Type B pancreatic cell (in vitro differentiated cells): ENCODE data around the gene OR1D2. TPM values are rescaled to one million over a fixed set of nuclear protein-coding genes. Genes with fewer than 3 reads are reported as not detected.

ENCODE experiments used
- DNase-seq: peaks from one replicate; pipeline ENCODE4 v3.0.0; 2021; ENCODE audit warnings: mixed read lengths; ENCODE audit not compliant: unreplicated experiment; ENCODE audit errors: extremely low spot score
- H3K27ac Mint-ChIP-seq: 2 replicates; pipeline ENCODE4 v1.8.0; 2021; ENCODE audit warnings: mild to moderate bottlenecking, mixed read lengths
- H3K27me3 Mint-ChIP-seq: 2 replicates; pipeline ENCODE4 v1.8.0; 2021; ENCODE audit warnings: mixed read lengths
- H3K36me3 Mint-ChIP-seq: 2 replicates; pipeline ENCODE4 v1.8.0; 2021; ENCODE audit warnings: mixed read lengths
- H3K4me1 Mint-ChIP-seq: one replicate; pipeline ENCODE4 v1.8.0; 2021; ENCODE audit warnings: mixed read lengths; ENCODE audit not compliant: unreplicated experiment
- H3K4me3 Mint-ChIP-seq: 2 replicates; pipeline ENCODE4 v1.8.0; 2021; ENCODE audit warnings: mild to moderate bottlenecking, mixed read lengths
- H3K9me3 Mint-ChIP-seq: 2 replicates; pipeline ENCODE4 v1.8.0; 2021; ENCODE audit warnings: mixed read lengths
- CTCF ChIP-seq: fragments of 200-600 bp; sonication (generic); conservative IDR thresholded peaks from 2 replicates; pipeline ENCODE4 v1.5.0; 2021; ENCODE audit warnings: antibody characterized with exemption, mild to moderate bottlenecking
- total RNA-seq: library from RNA; stranded (reverse); gene quantifications from 2 replicates; pipeline ENCODE4 v1.2.1, GENCODE V29; 2021; ENCODE audit warnings: low replicate concordance

Gene OR1D2
- total RNA-seq, 1 donor from 2014 or later, result not detected

- H3K27me3 Mint-ChIP-seq, result peaks cover 11% of the 10 kb centered on the region
- DNase-seq, result no peak
- H3K36me3 Mint-ChIP-seq, result no peaks in the 10 kb centered on the region
- no peaks in the 10 kb centered on the region for H3K9me3 Mint-ChIP-seq
- peak overlapping the region; percentile 93 for H3K4me3 Mint-ChIP-seq
- H3K27ac Mint-ChIP-seq, result no peak overlapping the region
- TF ChIP-seq CTCF, result no peak
- H3K4me1 Mint-ChIP-seq, result no peaks in the 10 kb centered on the region
Measured at GRCh38 chr17:3049705-3050295, 54.4 kb downstream of the OR1D2 start.

GRCh38 chr17:3048727-3049471 is 55.3 kb downstream of the OR1D2 start:
- peak overlapping the region; percentile 46 for H3K27ac Mint-ChIP-seq
- TF ChIP-seq CTCF, result peak; percentile 83
- H3K4me1 Mint-ChIP-seq, result no peaks in the 10 kb centered on the region
- H3K27me3 Mint-ChIP-seq, result peaks cover 11% of the 10 kb centered on the region
- no peaks in the 10 kb centered on the region for H3K36me3 Mint-ChIP-seq
- peaks cover 4% of the 10 kb centered on the region for H3K9me3 Mint-ChIP-seq
- DNase-seq, result peak; percentile 95
- peak overlapping the region; percentile 93 for H3K4me3 Mint-ChIP-seq

GRCh38 chr17:3046753-3047152 is 57.5 kb downstream of the OR1D2 start:
- Mint-ChIP-seq H3K27ac (no peak overlapping the region), H3K4me3 (no peak overlapping the region), H3K27me3 (peaks cover 8% of the 10 kb centered on the region), H3K36me3 (no peaks in the 10 kb centered on the region), H3K4me1 (no peaks in the 10 kb centered on the region), H3K9me3 (peaks cover 4% of the 10 kb centered on the region)
- no peak for DNase-seq
- TF ChIP-seq CTCF, result no peak

GRCh38 chr17:3043737-3044365 is 60.4 kb downstream of the OR1D2 start:
- H3K27me3 Mint-ChIP-seq, result peaks cover 6% of the 10 kb centered on the region
- no peak overlapping the region for H3K27ac Mint-ChIP-seq
- DNase-seq, result no peak
- H3K9me3 Mint-ChIP-seq, result peaks cover 4% of the 10 kb centered on the region
- TF ChIP-seq CTCF, result peak; percentile 55
- H3K36me3 Mint-ChIP-seq, result no peaks in the 10 kb centered on the region
- no peak overlapping the region for H3K4me3 Mint-ChIP-seq
- H3K4me1 Mint-ChIP-seq, result no peaks in the 10 kb centered on the region

GRCh38 chr17:3040882-3041281 is 63.3 kb downstream of the OR1D2 start:
- no peak for TF ChIP-seq CTCF
- H3K27me3 Mint-ChIP-seq, result peaks cover 3% of the 10 kb centered on the region
- H3K36me3 Mint-ChIP-seq, result no peaks in the 10 kb centered on the region
- H3K9me3 Mint-ChIP-seq, result peaks cover 4% of the 10 kb centered on the region
- DNase-seq, result no peak
- H3K4me3 Mint-ChIP-seq, result no peak overlapping the region
- H3K4me1 Mint-ChIP-seq, result no peaks in the 10 kb centered on the region
- H3K27ac Mint-ChIP-seq, result no peak overlapping the region
